ENCODE data around the gene FADS2. TPM values are rescaled to one million over a fixed set of nuclear protein-coding genes. Genes with fewer than 3 reads are reported as not detected.

Gene FADS2
- total RNA-seq, 1 experiment from 2014 or later = 514 TPM

- no peak; the same call in 1 of the 2 replicates for TF ChIP-seq CTCF (conservative IDR thresholded peaks at IDR 0.05)
- no peak for TF ChIP-seq EZH2 (IDR thresholded peaks at IDR 0.05; ENCODE audit: low read depth)
- peak overlapping the region; percentile 95 for H3K4me3 ChIP-seq
- intact Hi-C loops (cut with micrococcal nuclease; ENCODE audit: unreplicated experiment) = loop anchor here (1.0 kb wide), 2 partner anchors 75 to 151 kb away; partner anchors contain the start of genes FADS3 and FTH1
- POLR2A ChIA-PET (ENCODE audit: unreplicated experiment) = interaction anchor here (0.6 kb wide), 4 partner anchors 22 to 955 kb away, joined by 4 to 5 read pairs (median 4); partner anchors contain the start of gene TAF6L
- no peaks in the 10 kb centered on the region for H4K20me1 ChIP-seq (ENCODE audit: insufficient read depth)
- H3F3A ChIP-seq (ENCODE audit: insufficient read depth, low read depth) = peaks cover 65% of the 10 kb centered on the region
- no peaks in the 10 kb centered on the region for H3K9me3 ChIP-seq (ENCODE audit: insufficient read depth, low read depth)
- peaks cover 37% of the 10 kb centered on the region for H3K4me1 ChIP-seq (replicated peaks; ENCODE audit: insufficient read depth)
- H3K27me3 ChIP-seq (ENCODE audit: insufficient read depth, low read depth) = no peaks in the 10 kb centered on the region
- H3K27ac ChIP-seq = peak overlapping the region; percentile 80
- peak; percentile 75 to 78 for DNase-seq
- CTCF ChIA-PET = interaction anchor here (2.1 kb wide), 1 partner anchor 19 kb away, joined by 13 read pairs; no protein-coding TSS in a partner anchor
- H3K9me2 ChIP-seq (ENCODE audit: insufficient read depth) = no peaks in the 10 kb centered on the region
- peak overlapping the region; percentile 89 for H2AFZ ChIP-seq
- peaks cover 31% of the 10 kb centered on the region for H3K79me2 ChIP-seq (ENCODE audit: low read depth)
- peaks cover 19% of the 10 kb centered on the region for H3K36me3 ChIP-seq (ENCODE audit: low read depth)
- no TSS peak for BruUV-seq (replicated peaks)
- H3K4me2 ChIP-seq = peak overlapping the region; percentile 75
These were observed 12.0 kb upstream of the FADS2 start for GRCh38 chr11:61815790-61816735.

DNA sequence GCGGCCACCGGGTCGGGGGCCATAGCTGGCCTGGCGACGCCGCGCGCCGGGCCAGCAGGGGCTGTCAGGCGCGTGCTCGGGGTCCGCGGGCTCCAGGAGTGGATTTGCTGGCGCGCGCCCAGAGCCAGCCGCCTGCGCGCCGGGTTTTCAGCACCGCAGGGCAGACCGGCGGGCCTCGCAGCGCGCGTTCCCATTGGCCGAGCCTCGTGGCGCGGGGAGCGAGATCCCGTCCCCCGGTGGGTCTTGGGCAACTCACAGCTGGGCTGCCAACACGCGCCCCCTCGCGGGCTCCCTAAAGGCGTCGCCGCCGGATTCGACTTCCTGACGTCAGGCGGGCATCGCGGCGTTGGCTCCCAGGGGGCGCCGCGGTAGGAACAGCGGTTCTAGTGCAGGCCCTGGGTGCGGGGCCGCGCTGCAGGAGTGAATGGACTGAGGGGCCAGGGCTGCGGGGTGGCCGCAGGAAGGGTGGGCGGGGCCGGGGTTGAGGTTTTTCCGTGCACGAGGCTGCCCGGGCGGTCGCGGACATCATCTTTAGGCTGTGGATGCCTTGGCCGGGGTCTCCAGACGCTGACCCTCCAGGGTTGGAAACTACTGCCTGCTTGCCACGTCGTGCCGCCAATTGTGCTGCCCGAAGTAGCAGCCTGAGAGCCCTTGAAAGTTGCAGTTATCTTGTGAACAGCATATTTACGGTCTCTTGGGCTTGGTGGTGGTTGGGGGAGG, 11.2 kb upstream of the FADS2 start, which contains the start of gene FADS1:
Gene FADS1, minus strand, starts transcription at position 268 of the 720 bp plus-strand sequence. Its CDS starts 74 bp downstream, at position 194.
- peak; percentile 88 to 96 for DNase-seq
- Histone ChIP-seq H3F3A (ENCODE audit: insufficient read depth, low read depth) (peaks cover 63% of the 10 kb centered on the region), H3K27ac (peak within 1 kb of the TSS; percentile 80), H3K4me3 (peak within 1 kb of the TSS; percentile 95), H3K79me2 (ENCODE audit: low read depth) (peaks cover 31% of the 10 kb centered on the region), H3K27me3 (ENCODE audit: insufficient read depth, low read depth) (no peaks in the 10 kb centered on the region), H4K20me1 (ENCODE audit: insufficient read depth) (no peaks in the 10 kb centered on the region), H3K36me3 (ENCODE audit: low read depth) (peaks cover 11% of the 10 kb centered on the region), H3K4me1 (replicated peaks; ENCODE audit: insufficient read depth) (peaks cover 42% of the 10 kb centered on the region), H3K9me3 (ENCODE audit: insufficient read depth, low read depth) (no peaks in the 10 kb centered on the region), H3K4me2 (peak within 1 kb of the TSS; percentile 75), H3K9me2 (ENCODE audit: insufficient read depth) (no peaks in the 10 kb centered on the region), H2AFZ (peak within 1 kb of the TSS; percentile 89)
- intact Hi-C loops (cut with micrococcal nuclease; ENCODE audit: unreplicated experiment) = loop anchor here (1.0 kb wide), 2 partner anchors 11 to 74 kb away; partner anchors contain the start of genes FADS2 and FADS3
- ChIA-PET POLR2A (ENCODE audit: unreplicated experiment) (interaction anchor here (0.6 kb wide), 1 partner anchor 937 kb away, joined by 3 read pairs; the partner anchor contains the start of gene ZBTB3), CTCF (no interaction called here)
- BruUV-seq (replicated peaks) = no TSS peak
- TF ChIP-seq EZH2 (IDR thresholded peaks at IDR 0.05; ENCODE audit: low read depth) = no peak
- peak; percentile 71 for TF ChIP-seq CTCF (conservative IDR thresholded peaks at IDR 0.05)
